Heart right ventricle (tissue), 16 donors: ENCODE data around the gene CLEC20A. TPM values are rescaled to one million over a fixed set of nuclear protein-coding genes. Genes with fewer than 3 reads are reported as not detected.

Experiments
- ATAC-seq, 8 donors: fragments of 200-7000 bp; cut with Tn5 transposase; one replicate each; pipeline ENCODE4 v1.9.1; 2020; ENCODE audit warnings: mild to moderate bottlenecking in 8 of 8, moderate library complexity in 8 of 8, moderate number of reproducible peaks in 1 of 8
- DNase-seq, 2 donors: peaks; one replicate each; pipeline ENCODE4 v3.0.0-alpha.2; 2020
- H3K27ac ChIP-seq, 10 donors: fragments of 200-600 bp; sonication (generic) in 2 of 10; one replicate each; pipeline versions ENCODE4 v1.5.0 to v1.8.0; 2020 to 2022; ENCODE audit warnings: mild to moderate bottlenecking in 3 of 10
- H3K27me3 ChIP-seq, 7 donors: fragments of 200-600 bp; one replicate each; pipeline ENCODE4 v1.8.0; 2021 to 2022; ENCODE audit warnings: mild to moderate bottlenecking in 2 of 7
- H3K36me3 ChIP-seq, 9 donors: fragments of 200-600 bp; sonication (generic) in 1 of 9; one replicate each; pipeline versions ENCODE4 v1.5.0 to v1.8.0; 2020 to 2022; ENCODE audit warnings: mild to moderate bottlenecking in 2 of 9
- H3K4me1 ChIP-seq, 9 donors: fragments of 200-600 bp; sonication (generic) in 1 of 9; one replicate each; pipeline versions ENCODE4 v1.5.0 to v1.8.0; 2020 to 2022; ENCODE audit warnings: mild to moderate bottlenecking in 4 of 9
- H3K4me3 ChIP-seq, 10 donors: fragments of 200-600 bp; sonication (generic) in 2 of 10; one replicate each; pipeline versions ENCODE4 v1.5.0 to v1.8.0; 2020 to 2022; ENCODE audit warnings: mild to moderate bottlenecking in 7 of 10, moderate library complexity in 2 of 10
- H3K9me3 ChIP-seq, 11 donors: fragments of 200-600 bp in 10 of 11; sonication (generic) in 2 of 11; one replicate each; pipeline versions ENCODE4 v1.5.0 to v1.8.0; 2013 to 2022; ENCODE audit warnings: mild to moderate bottlenecking in 2 of 11, control low read depth in 1 of 11, moderate library complexity in 1 of 11
- CTCF ChIP-seq, 9 donors: fragments of 200-600 bp; sonication (generic) in 2 of 9; IDR thresholded peaks; one replicate each; pipeline versions ENCODE4 v1.5.0 to v1.8.0; 2021 to 2022; ENCODE audit warnings: antibody characterized with exemption in 9 of 9, mild to moderate bottlenecking in 5 of 9, moderate library complexity in 1 of 9
- WGBS, 2 donors: extraction: QIAGEN DNeasy Blood & Tissue Kit; methylation state at CpG; one replicate each; pipeline ENCODE4 v1.1.7; 2013; ENCODE audit warnings: inconsistent platforms in 1 of 2; 5-methylcytosine and 5-hydroxymethylcytosine counted together
- intact Hi-C, 10 donors: fragments of 100-400 bp; cut with DNase I; formaldehyde crosslinking; loops; one replicate each; pipeline versions ENCODE4 v1.11.1 to v1.14.2; 2022
- polyA plus RNA-seq, 2 donors: library from polyadenylated mRNA; stranded (reverse); fragments of 200-250 nt; gene quantifications; one replicate each; pipeline ENCODE4 v1.2.3, GENCODE V29; 2013
- total RNA-seq, 10 donors: library from RNA; stranded (reverse); fragmentation: NEBNext Ultra II Directional in 3 of 10; extraction: Animal tissue kit (Norgen Biotek cat#: 25700) in 3 of 10; gene quantifications; one replicate each; pipeline versions ENCODE4 v1.2.1 to v1.2.4, GENCODE V29; 2021 to 2023
- donor health status: Arrhythmogenic right ventricular cardiomyopathy.
- donor health status: ischemic (EF 13 %, LVEDD 7.1; RV severe dilation, severe dysfunction).
- donor health status: healthy with polysubstance abuse.
- donor health status: DM: no; HTN: yes; CAD: no.
- donor health status: DM: no; HTN: no; CAD: no.
- donor health status: ischemic (EF 25% LVEDD 6.9; RV normal size, moderate dysfunction).
- donor health status: ischemic (EF 25% LVEDD 5.7; RV mildly dilated, moderate dysfunction).
- donor health status: healthy.
- donor health status: DM: yes; HTN: yes; CAD: no.
- donor health status: Ischemic cardiomyopathy.
- donor health status: ischemic (EF 35%, LVEDD 5.7; RV mildly dilated, moderate dysfunction).
- donor health status: nonischemic (EF 11% LVEDD 7.7; RV severe dilation, severe dysfunction).
- donor health status: DM: yes; HTN: yes; CAD: no.
- donor health status: PGD.
- donor health status: ischemic (EF 29% LVEDD 5.4; RV normal size, mild dysfunction).
- donor health status: nonischemic (EF 23%, LVEDD 6.1; RV moderate dilation, normal function).

Gene CLEC20A
- total and polyA plus RNA-seq, 12 donors, result not detected

GRCh38 chr1:178494569-178494971, 2.2 kb downstream of the CLEC20A start:
- TF ChIP-seq CTCF (IDR thresholded peaks at IDR 0.05), result no peak
- Histone ChIP-seq H3K27me3 (no peaks in the 10 kb centered on the region), H3K36me3 (no peaks in the 10 kb centered on the region), H3K4me1 (peaks cover 0 to 6% (median 0%) of the 10 kb centered on the region in 9 donors), H3K27ac (no peak overlapping the region), H3K9me3 (no peaks in the 10 kb centered on the region), H3K4me3 (no peak overlapping the region)
- WGBS, 2 donors, result 90 to 93% methylated on average over 13 of the region's 13 CpGs
- ATAC-seq (peak; percentile 24 to 86 (median 66)), DNase-seq (peak in 1 of 2 donors; percentile 54)
- intact Hi-C loops, result loop anchor here in 1 of 10 donors (10.0 kb wide), 1 partner anchor 190 kb away; no protein-coding TSS in a partner anchor

GRCh38 chr1:178493301-178493741, 3.4 kb downstream of the CLEC20A start:
- Histone ChIP-seq H3K9me3 (no peaks in the 10 kb centered on the region), H3K27ac (no peak overlapping the region), H3K27me3 (no peaks in the 10 kb centered on the region), H3K4me3 (no peak overlapping the region), H3K4me1 (peaks cover 0 to 6% (median 0%) of the 10 kb centered on the region in 9 donors), H3K36me3 (no peaks in the 10 kb centered on the region)
- ATAC-seq (no peak), DNase-seq (no peak)
- intact Hi-C loops, result loop anchor here in 1 of 10 donors (10.0 kb wide), 1 partner anchor 189 kb away; no protein-coding TSS in a partner anchor
- WGBS, 2 donors, result 91 to 93% methylated on average over 16 of the region's 16 CpGs
- no peak for TF ChIP-seq CTCF (IDR thresholded peaks at IDR 0.05)

- no peak for TF ChIP-seq CTCF (IDR thresholded peaks at IDR 0.05)
- Histone ChIP-seq H3K27me3 (no peaks in the 10 kb centered on the region), H3K4me3 (no peak overlapping the region), H3K9me3 (no peaks in the 10 kb centered on the region), H3K4me1 (peaks cover 0 to 6% (median 0%) of the 10 kb centered on the region in 9 donors), H3K36me3 (no peaks in the 10 kb centered on the region), H3K27ac (no peak overlapping the region)
- ATAC-seq (no peak), DNase-seq (no peak)
- 90 to 93% methylated on average over 11 of the region's 11 CpGs for WGBS, 2 donors
- intact Hi-C loops, result loop anchor here in 1 of 10 donors (10.0 kb wide), 1 partner anchor 188 kb away; no protein-coding TSS in a partner anchor
Observed at GRCh38 chr1:178492341-178492740, 4.4 kb downstream of the CLEC20A start.

- no peak for TF ChIP-seq CTCF (IDR thresholded peaks at IDR 0.05)
- Histone ChIP-seq H3K4me1 (peaks cover 1 to 13% (median 5%) of the 10 kb centered on the region in 9 donors), H3K9me3 (no peaks in the 10 kb centered on the region), H3K4me3 (no peak overlapping the region), H3K27me3 (no peaks in the 10 kb centered on the region), H3K27ac (no peak overlapping the region), H3K36me3 (no peaks in the 10 kb centered on the region)
- WGBS, 2 donors, result 94 to 100% methylated on average over 4 of the region's 4 CpGs
- ATAC-seq (no peak), DNase-seq (no peak)
- intact Hi-C loops, result loop anchor here in 1 of 10 donors (10.0 kb wide), 1 partner anchor 187 kb away; no protein-coding TSS in a partner anchor
Observed at GRCh38 chr1:178491721-178492120, 5.0 kb downstream of the CLEC20A start.
